Tibial nerve (tissue), 4 donors: ENCODE data around the gene LRPAP1. TPM values are rescaled to one million over a fixed set of nuclear protein-coding genes. Genes with fewer than 3 reads are reported as not detected.
"Not testable (repeated sequence)": the region's sequence is repeated elsewhere in the genome, so short reads cannot be mapped to it uniquely, and the experiment has no call there.

ENCODE experiments used
- DNase-seq, 2 donors: peaks; one replicate each; pipeline ENCODE4 v3.0.0-alpha.2; 2019; ENCODE audit warnings: low spot score in 2 of 2
- H3K27ac ChIP-seq, 4 donors: fragments of 200-600 bp; sonication (generic) in 3 of 4; one replicate each; pipeline ENCODE4 v1.5.1; 2017 to 2019; ENCODE audit warnings: mild to moderate bottlenecking in 1 of 4
- H3K27me3 ChIP-seq, 2 donors: fragments of 200-600 bp; sonication (generic) in 1 of 2; one replicate each; pipeline versions ENCODE4 v1.5.1 to v1.6.0; 2017 to 2019
- H3K36me3 ChIP-seq, 3 donors: fragments of 200-600 bp; sonication (generic); one replicate each; pipeline ENCODE4 v1.5.1; 2018 to 2019
- H3K4me1 ChIP-seq, 4 donors: fragments of 200-600 bp; sonication (generic) in 3 of 4; one replicate each; pipeline ENCODE4 v1.5.1; 2017 to 2019
- H3K4me3 ChIP-seq, 4 donors: fragments of 200-600 bp; sonication (generic) in 3 of 4; one replicate each; pipeline ENCODE4 v1.5.1; 2017 to 2019; ENCODE audit warnings: mild to moderate bottlenecking in 1 of 4, moderate library complexity in 1 of 4
- H3K9me3 ChIP-seq, 4 donors: fragments of 200-600 bp; sonication (generic) in 3 of 4; one replicate each; pipeline ENCODE4 v1.5.1; 2017 to 2019
- CTCF ChIP-seq, 5 experiments: fragments of 200-600 bp in 3 of 5; fragments of 450-650 bp in 2 of 5; sonication (generic) in 3 of 5; IDR thresholded peaks; one replicate each; pipeline ENCODE4 v1.5.1; 2016 to 2019; ENCODE audit warnings: antibody characterized with exemption in 5 of 5, mild to moderate bottlenecking in 3 of 5, moderate library complexity in 2 of 5
- EP300 ChIP-seq, 2 donors: sonication (generic); formaldehyde crosslinking; IDR thresholded peaks; one replicate each; pipeline ENCODE4 v1.6.1; 2017; ENCODE audit warnings: antibody characterized with exemption in 2 of 2, mild to moderate bottlenecking in 1 of 2
- POLR2A ChIP-seq, 2 donors: fragments of 450-650 bp; IDR thresholded peaks; one replicate each; pipeline ENCODE4 v1.6.1; 2017; ENCODE audit warnings: antibody characterized with exemption in 2 of 2, mild to moderate bottlenecking in 2 of 2, moderate library complexity in 2 of 2
- WGBS, 2 donors: methylation state at CpG; one replicate each; pipeline ENCODE4 v1.1.5; 2018; 5-methylcytosine and 5-hydroxymethylcytosine counted together
- total RNA-seq, 4 donors: library from RNA; depleted of rRNA; stranded (reverse); fragments of >200 nt; gene quantifications; one replicate each; pipeline ENCODE4 v1.1.0, GENCODE V29; 2016

Gene LRPAP1
- total RNA-seq, 4 donors from 2014 or later = 68.1 to 169 (median 108) TPM

- Histone ChIP-seq H3K27me3 (no peaks in the 10 kb centered on the region), H3K4me3 (no peak overlapping the region), H3K36me3 (no peaks in the 10 kb centered on the region), H3K27ac (no peak overlapping the region), H3K4me1 (no peaks in the 10 kb centered on the region), H3K9me3 (no peaks in the 10 kb centered on the region)
- no peak for TF ChIP-seq CTCF (IDR thresholded peaks at IDR 0.05)
- TF ChIP-seq EP300 (IDR thresholded peaks at IDR 0.05) = no peak
- no peak for TF ChIP-seq POLR2A (IDR thresholded peaks at IDR 0.05)
- 89 to 92% methylated on average over 23 to 24 of the region's 24 CpGs for WGBS, 2 donors
- DNase-seq = no peak
Observed at GRCh38 chr4:3563403-3563802, 31.2 kb upstream of the LRPAP1 start.

GRCh38 chr4:3562127-3562526 lies 29.9 kb upstream of the LRPAP1 start:
- WGBS, 2 donors = 75 to 84% methylated on average over 4 to 6 of the region's 8 CpGs
- not testable (repeated sequence) for H3K4me1 ChIP-seq, H3K27ac ChIP-seq, H3K9me3 ChIP-seq, H3K4me3 ChIP-seq, H3K27me3 ChIP-seq, DNase-seq, H3K36me3 ChIP-seq

- not testable (repeated sequence) for H3K9me3 ChIP-seq, H3K4me1 ChIP-seq, H3K27me3 ChIP-seq, H3K27ac ChIP-seq, H3K4me3 ChIP-seq, H3K36me3 ChIP-seq, DNase-seq
- WGBS, 2 donors = 83 to 100% methylated on average over 1 of the region's 1 CpG
Observed at GRCh38 chr4:3560465-3560864, 28.2 kb upstream of the LRPAP1 start.

- DNase-seq = not testable (repeated sequence)
- 31 to 35% methylated on average over 4 to 5 of the region's 13 CpGs for WGBS, 2 donors
Observed at GRCh38 chr4:3559381-3560290, 27.4 kb upstream of the LRPAP1 start.

GRCh38 chr4:3558514-3558836 lies 26.3 kb upstream of the LRPAP1 start:
- not testable (repeated sequence) for DNase-seq, H3K27ac ChIP-seq, H3K27me3 ChIP-seq, H3K4me1 ChIP-seq, H3K36me3 ChIP-seq, H3K9me3 ChIP-seq, H3K4me3 ChIP-seq
- 63 to 89% methylated on average over 1 to 5 of the region's 7 CpGs for WGBS, 2 donors

More at GRCh38 chr4:3559381-3560290, 27.4 kb upstream of the LRPAP1 start:
- H3K9me3 ChIP-seq, H3K27me3 ChIP-seq, H3K4me1 ChIP-seq, H3K27ac ChIP-seq, H3K36me3 ChIP-seq, H3K4me3 ChIP-seq: not testable (repeated sequence)

- H3K27me3 ChIP-seq, H3K27ac ChIP-seq, DNase-seq, H3K4me3 ChIP-seq, H3K4me1 ChIP-seq, H3K9me3 ChIP-seq, H3K36me3 ChIP-seq: not testable (repeated sequence)
- 60 to 62% methylated on average over 9 to 10 of the region's 17 CpGs for WGBS, 2 donors
Observed at GRCh38 chr4:3557676-3558513, 25.7 kb upstream of the LRPAP1 start.

GRCh38 chr4:3557088-3557492 lies 24.9 kb upstream of the LRPAP1 start:
- H3K9me3 ChIP-seq, H3K4me3 ChIP-seq, H3K4me1 ChIP-seq, H3K27me3 ChIP-seq, H3K36me3 ChIP-seq, DNase-seq, H3K27ac ChIP-seq: not testable (repeated sequence)
- WGBS, 2 donors = 65 to 66% methylated on average over 9 of the region's 9 CpGs

- not testable (repeated sequence) for H3K27ac ChIP-seq, H3K4me3 ChIP-seq, H3K27me3 ChIP-seq, H3K4me1 ChIP-seq, H3K9me3 ChIP-seq, H3K36me3 ChIP-seq, DNase-seq
- 70% methylated on average over 12 of the region's 17 CpGs; no CpG with 5 or more reads in 1 of the 2 donors for WGBS, 2 donors
Observed at GRCh38 chr4:3556244-3556867, 24.1 kb upstream of the LRPAP1 start.

GRCh38 chr4:3555459-3556070 lies 23.3 kb upstream of the LRPAP1 start:
- WGBS, 2 donors = 81 to 82% methylated on average over 18 of the region's 18 CpGs
- H3K27ac ChIP-seq, H3K4me3 ChIP-seq, H3K27me3 ChIP-seq, H3K36me3 ChIP-seq, H3K4me1 ChIP-seq, H3K9me3 ChIP-seq, DNase-seq: not testable (repeated sequence)

- not testable (repeated sequence) for H3K36me3 ChIP-seq, H3K27ac ChIP-seq, H3K27me3 ChIP-seq, H3K4me1 ChIP-seq, DNase-seq, H3K9me3 ChIP-seq, H3K4me3 ChIP-seq
- WGBS, 2 donors = 87 to 88% methylated on average over 5 of the region's 7 CpGs
Observed at GRCh38 chr4:3551366-3551765, 19.1 kb upstream of the LRPAP1 start.

- not testable (repeated sequence) for H3K9me3 ChIP-seq, H3K36me3 ChIP-seq, H3K27ac ChIP-seq, H3K27me3 ChIP-seq, H3K4me3 ChIP-seq, DNase-seq, H3K4me1 ChIP-seq
- WGBS, 2 donors = 83 to 94% methylated on average over 12 of the region's 12 CpGs
Observed at GRCh38 chr4:3550792-3551325, 18.6 kb upstream of the LRPAP1 start.
